Heart left ventricle (tissue), 13 donors: Measurements from ENCODE around the gene TMEM43.

ENCODE experiments used
- CTCF ChIP-seq, 12 donors: fragments of 200-600 bp; sonication (generic) in 4 of 12; IDR thresholded peaks; one replicate each; pipeline versions ENCODE4 v1.5.0 to v1.8.0; 2018 to 2022; ENCODE audit warnings: antibody characterized with exemption in 12 of 12, mild to moderate bottlenecking in 5 of 12
- POLR2A ChIP-seq, 2 donors: fragments of 450-650 bp; IDR thresholded peaks; one replicate each; pipeline ENCODE4 v1.6.1; 2017; ENCODE audit warnings: antibody characterized with exemption in 2 of 2, mild to moderate bottlenecking in 2 of 2, moderate library complexity in 2 of 2
- donor health status: ischemic (EF 13 %, LVEDD 7.1; RV severe dilation, severe dysfunction).
- donor health status: DM: no; HTN: yes; CAD: no.
- donor health status: DM: no; HTN: no; CAD: no.
- donor health status: ischemic (EF 25% LVEDD 6.9; RV normal size, moderate dysfunction).
- donor health status: ischemic (EF 25% LVEDD 5.7; RV mildly dilated, moderate dysfunction).
- donor health status: ischemic (EF 35%, LVEDD 5.7; RV mildly dilated, moderate dysfunction).
- donor health status: nonischemic (EF 11% LVEDD 7.7; RV severe dilation, severe dysfunction).
- donor health status: DM: yes; HTN: yes; CAD: no.
- donor health status: PGD.
- donor health status: ischemic (EF 29% LVEDD 5.4; RV normal size, mild dysfunction).
- donor health status: nonischemic (EF 23%, LVEDD 6.1; RV moderate dilation, normal function).

GRCh38 chr3:14150078-14150477 lies 25.2 kb downstream of the TMEM43 start:
- TF ChIP-seq CTCF (IDR thresholded peaks at IDR 0.05) (no peak), POLR2A (IDR thresholded peaks at IDR 0.05) (no peak)
